Uterus (tissue), 2 donors: Measurements from ENCODE around the gene HADH.

Experiments
- CTCF ChIP-seq, 4 experiments: fragments of 200-600 bp in 2 of 4; fragments of 450-650 bp in 2 of 4; sonication (generic) in 2 of 4; IDR thresholded peaks; one replicate each; pipeline ENCODE4 v1.5.1; 2016 to 2019; ENCODE audit warnings: antibody characterized with exemption in 4 of 4, mild to moderate bottlenecking in 2 of 4, moderate library complexity in 1 of 4
- POLR2A ChIP-seq, 2 donors: fragments of 450-650 bp; IDR thresholded peaks; one replicate each; pipeline ENCODE4 v1.6.1; 2016; ENCODE audit warnings: antibody characterized with exemption in 2 of 2, mild to moderate bottlenecking in 1 of 2, moderate library complexity in 1 of 2

- no peak for TF ChIP-seq POLR2A (IDR thresholded peaks at IDR 0.05)
- TF ChIP-seq CTCF (IDR thresholded peaks at IDR 0.05): no peak
These were observed 43.9 kb upstream of the HADH start for GRCh38 chr4:107945809-107946208.
